22Rv1 (cell line): Measurements from ENCODE around the gene C4orf54.

ENCODE experiments used
- ZFX ChIP-seq: fragments of 450-650 bp; IDR thresholded peaks from 2 replicates; pipeline ENCODE4 v1.6.1; 2017; ENCODE audit warnings: antibody characterized with exemption, borderline replicate concordance
- TF ChIP-seq, protein P1 (sequence below): fragments of 450-650 bp; IDR thresholded peaks from 2 replicates; pipeline ENCODE4 v1.5.1; 2017; ENCODE audit warnings: mild to moderate bottlenecking

DNA sequence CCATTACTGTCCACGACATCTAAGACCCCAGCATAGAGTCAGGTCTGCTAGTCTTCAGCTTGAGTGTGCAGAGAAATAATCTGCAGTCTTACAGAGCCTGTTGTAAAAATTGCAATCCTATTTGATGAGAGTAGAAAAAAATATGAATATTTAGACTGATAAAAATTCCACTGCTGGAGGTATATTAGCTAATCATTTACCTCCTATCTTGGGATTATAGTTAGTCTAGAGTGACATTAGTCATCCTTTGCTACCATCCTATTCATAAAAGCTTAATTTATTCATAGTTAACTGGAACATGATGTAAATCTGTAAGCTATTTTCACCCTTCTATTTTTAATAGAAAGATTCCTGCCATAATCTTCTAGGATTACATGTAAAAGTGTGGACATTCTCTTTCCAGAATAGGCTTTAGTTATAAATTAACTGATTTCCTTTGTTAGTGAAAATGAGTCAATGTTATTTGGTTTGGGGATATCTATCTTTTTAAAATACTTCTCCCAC lies 26.7 kb downstream of the C4orf54 start:
- TF ChIP-seq, protein P1, sequence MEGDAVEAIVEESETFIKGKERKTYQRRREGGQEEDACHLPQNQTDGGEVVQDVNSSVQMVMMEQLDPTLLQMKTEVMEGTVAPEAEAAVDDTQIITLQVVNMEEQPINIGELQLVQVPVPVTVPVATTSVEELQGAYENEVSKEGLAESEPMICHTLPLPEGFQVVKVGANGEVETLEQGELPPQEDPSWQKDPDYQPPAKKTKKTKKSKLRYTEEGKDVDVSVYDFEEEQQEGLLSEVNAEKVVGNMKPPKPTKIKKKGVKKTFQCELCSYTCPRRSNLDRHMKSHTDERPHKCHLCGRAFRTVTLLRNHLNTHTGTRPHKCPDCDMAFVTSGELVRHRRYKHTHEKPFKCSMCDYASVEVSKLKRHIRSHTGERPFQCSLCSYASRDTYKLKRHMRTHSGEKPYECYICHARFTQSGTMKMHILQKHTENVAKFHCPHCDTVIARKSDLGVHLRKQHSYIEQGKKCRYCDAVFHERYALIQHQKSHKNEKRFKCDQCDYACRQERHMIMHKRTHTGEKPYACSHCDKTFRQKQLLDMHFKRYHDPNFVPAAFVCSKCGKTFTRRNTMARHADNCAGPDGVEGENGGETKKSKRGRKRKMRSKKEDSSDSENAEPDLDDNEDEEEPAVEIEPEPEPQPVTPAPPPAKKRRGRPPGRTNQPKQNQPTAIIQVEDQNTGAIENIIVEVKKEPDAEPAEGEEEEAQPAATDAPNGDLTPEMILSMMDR = no peak
- no peak for TF ChIP-seq ZFX
